ENCODE results near the gene EPC1. TPM values are rescaled to one million over a fixed set of nuclear protein-coding genes. Genes with fewer than 3 reads are reported as not detected.

EPC1 gene
- total RNA-seq, 1 donor from 2014 or later: 51.0 TPM

- Mint-ChIP-seq H3K36me3 (ENCODE audit: unreplicated experiment) (no peaks in the 10 kb centered on the region), H3K9me3 (ENCODE audit: unreplicated experiment) (no peaks in the 10 kb centered on the region), H3K27ac (ENCODE audit: unreplicated experiment) (no peak overlapping the region), H3K4me1 (ENCODE audit: low read depth, unreplicated experiment) (no peaks in the 10 kb centered on the region), H3K4me3 (ENCODE audit: unreplicated experiment) (no peak overlapping the region), H3K27me3 (ENCODE audit: unreplicated experiment) (peaks cover 11% of the 10 kb centered on the region)
- DNase-seq: no peak
- TF ChIP-seq CTCF (IDR thresholded peaks at IDR 0.05; ENCODE audit: partially characterized antibody, unreplicated experiment): no peak
Measured at GRCh38 chr10:32269343-32270100, 77.4 kb downstream of the EPC1 start.

- Mint-ChIP-seq H3K27ac (ENCODE audit: unreplicated experiment) (no peak overlapping the region), H3K9me3 (ENCODE audit: unreplicated experiment) (no peaks in the 10 kb centered on the region), H3K27me3 (ENCODE audit: unreplicated experiment) (peaks cover 11% of the 10 kb centered on the region), H3K4me1 (ENCODE audit: low read depth, unreplicated experiment) (no peaks in the 10 kb centered on the region), H3K4me3 (ENCODE audit: unreplicated experiment) (no peak overlapping the region), H3K36me3 (ENCODE audit: unreplicated experiment) (no peaks in the 10 kb centered on the region)
- no peak for DNase-seq
- no peak for TF ChIP-seq CTCF (IDR thresholded peaks at IDR 0.05; ENCODE audit: partially characterized antibody, unreplicated experiment)
Measured at GRCh38 chr10:32268788-32269187, 78.2 kb downstream of the EPC1 start.

GRCh38 chr10:32266979-32267378 lies 80.0 kb downstream of the EPC1 start:
- peaks cover 4% of the 10 kb centered on the region for H3K36me3 Mint-ChIP-seq (ENCODE audit: unreplicated experiment)
- H3K4me1 Mint-ChIP-seq (ENCODE audit: low read depth, unreplicated experiment): no peaks in the 10 kb centered on the region
- peaks cover 12% of the 10 kb centered on the region for H3K27me3 Mint-ChIP-seq (ENCODE audit: unreplicated experiment)
- H3K4me3 Mint-ChIP-seq (ENCODE audit: unreplicated experiment): no peak overlapping the region
- DNase-seq: no peak
- TF ChIP-seq CTCF (IDR thresholded peaks at IDR 0.05; ENCODE audit: partially characterized antibody, unreplicated experiment): no peak
- no peaks in the 10 kb centered on the region for H3K9me3 Mint-ChIP-seq (ENCODE audit: unreplicated experiment)
- peak overlapping the region; percentile 23 for H3K27ac Mint-ChIP-seq (ENCODE audit: unreplicated experiment)

- no peaks in the 10 kb centered on the region for H3K4me1 Mint-ChIP-seq (ENCODE audit: low read depth, unreplicated experiment)
- H3K27ac Mint-ChIP-seq (ENCODE audit: unreplicated experiment): no peak overlapping the region
- no peak overlapping the region for H3K4me3 Mint-ChIP-seq (ENCODE audit: unreplicated experiment)
- no peaks in the 10 kb centered on the region for H3K9me3 Mint-ChIP-seq (ENCODE audit: unreplicated experiment)
- DNase-seq: no peak
- peaks cover 12% of the 10 kb centered on the region for H3K27me3 Mint-ChIP-seq (ENCODE audit: unreplicated experiment)
- TF ChIP-seq CTCF (IDR thresholded peaks at IDR 0.05; ENCODE audit: partially characterized antibody, unreplicated experiment): no peak
- peaks cover 4% of the 10 kb centered on the region for H3K36me3 Mint-ChIP-seq (ENCODE audit: unreplicated experiment)
Measured at GRCh38 chr10:32266566-32266965, 80.4 kb downstream of the EPC1 start.

- H3K27ac Mint-ChIP-seq (ENCODE audit: unreplicated experiment): no peak overlapping the region
- H3K36me3 Mint-ChIP-seq (ENCODE audit: unreplicated experiment): peaks cover 4% of the 10 kb centered on the region
- H3K27me3 Mint-ChIP-seq (ENCODE audit: unreplicated experiment): peaks cover 12% of the 10 kb centered on the region
- H3K4me1 Mint-ChIP-seq (ENCODE audit: low read depth, unreplicated experiment): no peaks in the 10 kb centered on the region
- H3K4me3 Mint-ChIP-seq (ENCODE audit: unreplicated experiment): no peak overlapping the region
- no peak for TF ChIP-seq CTCF (IDR thresholded peaks at IDR 0.05; ENCODE audit: partially characterized antibody, unreplicated experiment)
- DNase-seq: no peak
- no peaks in the 10 kb centered on the region for H3K9me3 Mint-ChIP-seq (ENCODE audit: unreplicated experiment)
Measured at GRCh38 chr10:32265756-32266155, 81.2 kb downstream of the EPC1 start.
